Measurements from ENCODE around the gene KRTAP10-5. TPM values are rescaled to one million over a fixed set of nuclear protein-coding genes. Genes with fewer than 3 reads are reported as not detected.
"Not testable (repeated sequence)": the region's sequence is repeated elsewhere in the genome, so short reads cannot be mapped to it uniquely, and the experiment has no call there.

Gene KRTAP10-5
- total RNA-seq, 1 donor from 2014 or later: not detected

- intact Hi-C loops (cut with micrococcal nuclease): no loop called here
Measured at GRCh38 chr21:44571844-44572782, 8.3 kb downstream of the KRTAP10-5 start.

DNA sequence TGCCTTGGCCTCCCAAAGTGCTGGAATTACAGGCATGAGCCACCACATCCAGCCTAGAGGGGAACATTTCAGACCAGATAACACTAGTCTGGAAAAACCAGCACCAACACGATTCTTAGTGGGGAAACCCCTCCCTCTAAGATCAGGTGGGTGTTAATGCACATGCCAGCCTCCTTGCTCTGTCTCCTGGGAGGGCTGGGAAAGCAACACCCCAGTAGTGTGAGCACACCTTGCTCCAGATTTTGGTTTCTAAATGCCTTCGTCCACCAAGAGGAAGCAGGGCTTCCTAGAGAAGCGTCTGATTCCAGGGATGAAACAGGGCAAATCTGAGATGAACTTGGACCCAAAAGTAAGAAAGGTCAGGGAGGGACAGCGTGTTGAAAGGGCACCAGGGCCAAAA lies 9.1 kb downstream of the KRTAP10-5 start:
- intact Hi-C loops (cut with micrococcal nuclease): no loop called here

DNA sequence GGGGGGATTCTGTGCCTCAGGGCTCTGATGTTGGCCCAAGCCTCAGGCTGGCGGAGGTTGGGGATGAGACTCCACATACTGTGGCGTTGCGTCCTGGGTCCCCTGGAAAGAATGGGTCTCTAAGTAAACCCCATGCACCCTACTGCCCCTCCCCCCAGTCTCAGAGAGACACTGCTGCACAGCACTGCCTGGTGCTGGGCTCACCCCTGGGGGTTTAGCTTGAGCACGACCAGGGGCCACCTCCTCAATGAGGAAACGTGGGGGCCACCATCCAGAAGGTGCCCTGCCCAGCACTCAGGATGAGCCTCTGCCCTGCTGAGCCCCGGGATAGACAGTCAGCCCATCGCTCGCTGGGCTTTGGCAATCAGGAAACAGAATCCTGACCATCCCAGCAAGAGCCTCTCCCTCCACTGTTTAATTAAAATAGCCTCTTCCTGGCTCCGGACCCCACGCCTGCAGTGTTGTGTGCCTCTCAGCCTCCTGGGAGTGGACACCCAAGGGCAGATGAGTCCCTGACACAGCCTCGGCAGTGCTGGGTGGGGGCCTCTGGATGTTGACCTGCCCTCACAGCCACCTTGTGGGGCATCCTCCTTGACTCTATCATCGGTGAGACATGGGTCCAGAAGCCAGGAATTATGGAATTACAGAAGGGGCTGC lies 10.4 kb downstream of the KRTAP10-5 start:
- intact Hi-C loops (cut with micrococcal nuclease): no loop called here

- intact Hi-C loops (cut with micrococcal nuclease): no loop called here
Measured at GRCh38 chr21:44568667-44569556, 11.5 kb downstream of the KRTAP10-5 start.

DNA sequence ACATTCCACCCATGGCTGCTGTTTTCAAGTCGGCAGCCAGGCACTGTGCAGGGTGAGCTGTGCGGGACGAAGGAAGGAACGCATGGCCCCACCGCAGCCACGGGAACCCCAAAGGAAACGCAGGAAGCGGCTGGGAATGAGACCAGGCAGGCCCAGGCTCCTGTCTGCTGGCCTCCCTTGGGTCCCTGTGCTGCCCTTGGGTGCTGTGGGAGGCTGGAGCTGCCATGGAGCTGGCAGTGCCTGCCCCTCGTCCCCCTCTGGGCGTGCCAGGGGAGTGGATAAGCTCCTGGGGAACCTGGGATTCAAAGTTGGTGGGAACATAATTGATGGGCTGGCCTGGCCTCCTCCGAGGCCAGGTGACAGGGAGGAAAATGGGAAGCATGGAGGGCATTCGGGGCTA lies 12.1 kb downstream of the KRTAP10-5 start:
- intact Hi-C loops (cut with micrococcal nuclease): no loop called here

DNA sequence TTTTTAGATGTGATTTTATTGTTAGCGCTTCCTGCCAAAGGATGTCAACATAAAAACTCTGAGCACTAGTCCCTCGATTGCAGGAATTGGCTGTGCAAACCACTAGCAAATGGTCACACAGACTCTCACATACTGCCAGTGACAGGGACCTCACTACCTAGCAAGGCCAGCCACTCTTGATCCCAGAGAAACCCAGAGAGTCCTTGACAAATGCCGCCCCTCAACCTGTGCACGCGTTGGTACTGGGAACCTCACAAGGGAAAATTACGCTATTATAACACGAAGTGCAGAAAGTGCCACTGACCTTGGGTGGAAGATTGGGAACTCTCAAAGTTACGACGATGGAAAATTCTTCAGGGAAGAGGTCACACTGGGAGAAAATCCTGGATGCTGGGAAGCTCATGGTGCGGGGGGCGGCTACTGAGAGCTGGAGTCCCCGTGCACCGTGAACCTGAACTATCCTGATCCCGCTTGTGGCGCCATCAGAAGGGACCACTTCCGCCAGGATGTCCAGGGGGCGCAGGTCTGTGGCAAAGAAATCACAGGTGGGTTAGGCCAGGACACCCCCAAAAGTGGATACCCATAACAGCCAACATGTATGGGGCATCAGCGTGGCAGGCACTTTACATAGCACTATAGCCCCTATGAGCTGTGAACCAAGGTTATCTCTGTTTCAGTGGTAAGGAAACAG lies 12.8 kb downstream of the KRTAP10-5 start:
- intact Hi-C loops (cut with micrococcal nuclease): no loop called here

GRCh38 chr21:44566403-44566802 lies 14.0 kb downstream of the KRTAP10-5 start:
- intact Hi-C loops (cut with micrococcal nuclease): no loop called here

- intact Hi-C loops (cut with micrococcal nuclease): no loop called here
Measured at GRCh38 chr21:44564886-44565598, 15.4 kb downstream of the KRTAP10-5 start.

- intact Hi-C loops (cut with micrococcal nuclease): no loop called here
Measured at GRCh38 chr21:44564099-44564498, 16.3 kb downstream of the KRTAP10-5 start.

DNA sequence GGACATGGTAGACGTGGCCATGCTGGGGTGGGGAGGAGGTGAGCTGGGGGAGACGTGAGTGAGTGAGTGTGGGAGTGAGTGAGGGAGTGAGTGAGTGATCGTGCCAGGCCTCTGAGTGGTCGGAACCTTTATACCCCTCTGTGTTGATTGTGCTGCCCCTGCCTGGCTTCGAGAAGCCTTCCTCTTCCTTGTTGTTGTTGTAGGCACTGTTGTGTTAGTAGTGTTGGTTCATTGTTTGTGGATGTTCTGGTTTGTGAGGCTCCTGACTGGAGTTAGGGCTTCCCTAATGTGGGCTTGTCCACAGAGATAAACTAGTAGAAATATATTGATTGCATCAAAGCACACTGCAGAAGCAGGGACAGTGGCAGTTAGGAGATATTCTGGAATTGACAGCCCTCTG lies 21.7 kb downstream of the KRTAP10-5 start, which contains the start of gene KRTAP10-3:
Gene KRTAP10-3 (minus strand): TSS at position 101 of the 400 bp plus-strand sequence. CDS start 80 bp downstream, at position 21.
- intact Hi-C loops (cut with micrococcal nuclease): no loop called here

GRCh38 chr21:44558329-44558675 lies 22.1 kb downstream of the KRTAP10-5 start:
- intact Hi-C loops (cut with micrococcal nuclease): not testable (repeated sequence)

DNA sequence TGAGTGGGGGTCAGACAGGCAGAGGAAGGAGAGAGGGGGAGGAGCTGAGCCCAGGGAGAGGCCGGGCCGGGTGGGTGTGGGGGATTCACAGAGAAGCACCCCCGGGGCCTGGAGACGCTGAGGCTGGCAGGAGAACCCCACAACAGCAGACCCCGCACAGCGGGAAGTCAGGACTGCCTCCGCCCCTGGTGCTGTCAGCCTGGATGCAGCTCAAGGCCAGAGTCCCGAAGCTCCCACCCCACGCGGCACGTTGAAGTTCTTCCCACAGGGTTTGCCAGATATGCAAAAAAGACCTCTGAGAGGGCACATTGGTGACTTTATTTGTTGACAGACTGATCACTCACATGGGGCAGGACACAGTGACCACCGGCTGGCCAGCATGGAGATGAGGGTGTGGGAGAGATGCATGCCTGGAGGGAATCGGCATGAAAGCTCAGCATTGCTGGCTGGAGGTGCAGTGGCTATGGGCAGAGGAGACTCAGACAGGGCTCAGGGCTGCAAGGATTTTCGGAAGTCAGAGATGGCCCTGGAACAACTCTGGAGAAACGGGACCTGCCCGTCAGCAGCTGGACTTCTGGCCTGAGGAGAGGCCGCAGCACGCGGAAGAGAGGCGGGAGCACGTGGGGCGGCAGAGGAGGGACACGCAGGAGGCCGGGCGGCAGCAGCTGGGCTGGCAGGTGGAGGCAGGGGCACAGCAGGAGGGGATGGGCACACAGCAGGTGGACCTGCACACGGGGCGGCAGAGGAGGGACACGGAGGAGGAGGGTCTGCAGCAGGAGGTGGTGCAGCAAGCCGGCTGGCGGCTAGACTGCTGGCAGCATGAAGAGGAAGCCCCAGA lies 22.7 kb downstream of the KRTAP10-5 start:
- intact Hi-C loops (cut with micrococcal nuclease): no loop called here

GRCh38 chr21:44556879-44557278 lies 23.5 kb downstream of the KRTAP10-5 start:
- intact Hi-C loops (cut with micrococcal nuclease): no loop called here

DNA sequence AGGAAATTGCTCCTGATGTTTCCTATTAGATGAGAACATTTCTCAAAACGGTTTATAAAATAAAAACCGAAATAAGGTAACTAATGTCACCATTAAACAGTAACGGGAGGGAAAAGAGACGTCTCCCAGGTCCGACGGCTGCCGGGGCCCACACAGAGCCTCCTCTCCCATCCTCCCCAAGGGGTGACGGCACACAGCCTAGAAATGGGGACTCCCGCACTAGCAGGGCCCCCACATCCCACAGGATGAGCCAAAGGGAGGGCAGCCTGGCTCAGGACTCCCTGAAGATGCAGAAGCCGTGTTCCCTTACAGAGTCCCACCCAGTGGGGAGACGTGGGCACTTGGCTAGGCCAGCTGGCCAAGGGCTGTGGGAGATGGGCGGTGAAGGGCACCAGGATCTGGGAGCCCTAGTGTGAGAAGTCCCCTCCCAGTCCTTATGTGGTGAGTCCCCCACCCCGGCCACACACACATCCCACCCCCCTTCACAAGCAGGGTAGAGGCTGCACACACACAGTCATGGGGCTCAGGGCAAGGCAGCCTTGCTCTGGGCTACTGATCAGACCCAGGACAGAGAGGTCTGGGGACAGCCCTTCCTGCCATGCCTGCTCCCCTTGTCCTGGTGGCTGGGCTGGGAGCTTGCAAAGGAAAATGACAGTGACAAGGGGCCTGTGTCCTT lies 25.1 kb downstream of the KRTAP10-5 start:
- intact Hi-C loops (cut with micrococcal nuclease): no loop called here

GRCh38 chr21:44552681-44553080 lies 27.7 kb downstream of the KRTAP10-5 start:
- intact Hi-C loops (cut with micrococcal nuclease): no loop called here

- intact Hi-C loops (cut with micrococcal nuclease): no loop called here
Measured at GRCh38 chr21:44552136-44552535, 28.3 kb downstream of the KRTAP10-5 start.

- intact Hi-C loops (cut with micrococcal nuclease): no loop called here
Measured at GRCh38 chr21:44551340-44551961, 29.0 kb downstream of the KRTAP10-5 start, which contains the start of gene KRTAP10-2. Gene KRTAP10-2, minus strand, starts transcription at chr21:44551505. Its CDS starts 47 bp downstream, at chr21:44551458.

DNA sequence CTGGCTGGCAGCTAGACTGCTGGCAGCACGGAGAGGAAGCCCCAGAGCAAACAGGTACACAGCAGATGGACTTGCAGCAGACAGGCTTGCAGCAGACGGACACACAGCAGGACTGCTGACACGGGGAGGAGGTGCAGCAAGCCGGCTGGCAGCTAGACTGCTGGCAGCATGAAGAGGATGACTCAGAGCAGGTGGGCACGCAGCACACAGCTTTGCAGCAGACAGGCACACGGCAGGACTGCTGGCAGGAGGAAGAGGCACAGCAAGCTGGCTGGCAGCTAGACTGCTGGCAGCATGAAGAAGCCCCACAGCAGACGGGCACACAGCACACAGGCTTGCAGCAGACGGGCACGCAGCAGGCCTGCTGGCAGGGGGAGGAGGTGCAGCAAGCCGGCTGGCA lies 29.6 kb downstream of the KRTAP10-5 start:
- intact Hi-C loops (cut with micrococcal nuclease): no loop called here

Measured in T-helper 2 cell treated with Interferon-gamma antibody and Interleukin-4, amounts not matched to agents 100 ng/mL and 5 ng/mL, for 36 hours (primary cell).